ENCODE data around the gene TNC. TPM values are rescaled to one million over a fixed set of nuclear protein-coding genes. Genes with fewer than 3 reads are reported as not detected.

Gene TNC
- total RNA-seq, 4 donors from 2014 or later: 4.8 to 47.0 (median 17.3) TPM

DNA sequence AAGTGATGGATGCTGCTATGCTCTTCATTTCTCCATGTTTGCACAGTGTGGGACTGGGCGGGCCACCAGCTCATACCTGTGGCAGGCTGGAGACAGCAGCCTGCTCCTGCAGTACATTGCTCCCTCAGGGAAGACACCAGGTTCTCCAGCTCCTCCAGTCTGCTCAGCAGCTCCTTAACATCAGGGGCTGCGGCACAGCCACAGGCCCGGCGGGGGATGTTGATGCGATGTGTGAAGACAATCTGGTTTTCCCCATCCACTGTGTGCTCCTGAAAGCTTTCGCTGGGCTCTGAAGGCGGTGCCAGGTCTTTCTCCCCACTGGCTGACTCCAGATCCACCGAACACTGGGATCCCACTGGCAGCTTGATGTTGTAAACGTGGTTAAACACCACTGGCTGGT lies 27.5 kb downstream of the TNC start:
- DNase-seq (ENCODE audit: low spot score in 2 of 2): no peak
- WGBS, 2 donors: 82 to 95% methylated on average over 9 of the region's 9 CpGs
- intact Hi-C loops (cut with DNase I; ENCODE audit: low total_unique reads): no loop called here

DNA sequence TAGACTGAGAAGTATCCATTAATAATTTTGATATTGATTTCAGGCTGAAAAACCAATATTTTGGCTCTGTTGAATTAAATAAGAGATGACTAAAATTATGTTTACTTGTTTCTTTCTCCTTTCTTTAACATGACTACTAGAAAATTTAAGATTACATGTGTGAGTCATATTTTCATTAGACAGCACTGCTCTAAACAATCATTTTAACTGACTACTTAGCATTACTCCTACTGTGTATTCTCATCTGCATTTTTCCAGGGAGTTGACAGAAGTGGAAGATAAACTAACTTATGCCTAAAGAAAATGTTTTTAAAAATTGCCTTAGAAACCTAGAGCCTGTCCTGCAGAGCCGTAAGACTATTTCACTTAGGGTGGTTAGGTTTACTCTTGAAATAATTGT lies 29.1 kb downstream of the TNC start:
- H3K4me3 ChIP-seq (ENCODE audit: low read depth, poor library complexity, severe bottlenecking): no peak overlapping the region
- TF ChIP-seq POLR2A (IDR thresholded peaks at IDR 0.05): no peak
- intact Hi-C loops (cut with DNase I; ENCODE audit: low total_unique reads): no loop called here
- 95 to 98% methylated on average over 1 of the region's 1 CpG for WGBS, 2 donors
- no peak for DNase-seq (ENCODE audit: low spot score in 2 of 2)

More for the DNA sequence above, 27.5 kb downstream of the TNC start:
- no peak overlapping the region for H3K4me3 ChIP-seq (ENCODE audit: low read depth, poor library complexity, severe bottlenecking)
- TF ChIP-seq POLR2A (IDR thresholded peaks at IDR 0.05): no peak
- TF ChIP-seq, protein P1, sequence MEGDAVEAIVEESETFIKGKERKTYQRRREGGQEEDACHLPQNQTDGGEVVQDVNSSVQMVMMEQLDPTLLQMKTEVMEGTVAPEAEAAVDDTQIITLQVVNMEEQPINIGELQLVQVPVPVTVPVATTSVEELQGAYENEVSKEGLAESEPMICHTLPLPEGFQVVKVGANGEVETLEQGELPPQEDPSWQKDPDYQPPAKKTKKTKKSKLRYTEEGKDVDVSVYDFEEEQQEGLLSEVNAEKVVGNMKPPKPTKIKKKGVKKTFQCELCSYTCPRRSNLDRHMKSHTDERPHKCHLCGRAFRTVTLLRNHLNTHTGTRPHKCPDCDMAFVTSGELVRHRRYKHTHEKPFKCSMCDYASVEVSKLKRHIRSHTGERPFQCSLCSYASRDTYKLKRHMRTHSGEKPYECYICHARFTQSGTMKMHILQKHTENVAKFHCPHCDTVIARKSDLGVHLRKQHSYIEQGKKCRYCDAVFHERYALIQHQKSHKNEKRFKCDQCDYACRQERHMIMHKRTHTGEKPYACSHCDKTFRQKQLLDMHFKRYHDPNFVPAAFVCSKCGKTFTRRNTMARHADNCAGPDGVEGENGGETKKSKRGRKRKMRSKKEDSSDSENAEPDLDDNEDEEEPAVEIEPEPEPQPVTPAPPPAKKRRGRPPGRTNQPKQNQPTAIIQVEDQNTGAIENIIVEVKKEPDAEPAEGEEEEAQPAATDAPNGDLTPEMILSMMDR (IDR thresholded peaks at IDR 0.05): no peak

DNA sequence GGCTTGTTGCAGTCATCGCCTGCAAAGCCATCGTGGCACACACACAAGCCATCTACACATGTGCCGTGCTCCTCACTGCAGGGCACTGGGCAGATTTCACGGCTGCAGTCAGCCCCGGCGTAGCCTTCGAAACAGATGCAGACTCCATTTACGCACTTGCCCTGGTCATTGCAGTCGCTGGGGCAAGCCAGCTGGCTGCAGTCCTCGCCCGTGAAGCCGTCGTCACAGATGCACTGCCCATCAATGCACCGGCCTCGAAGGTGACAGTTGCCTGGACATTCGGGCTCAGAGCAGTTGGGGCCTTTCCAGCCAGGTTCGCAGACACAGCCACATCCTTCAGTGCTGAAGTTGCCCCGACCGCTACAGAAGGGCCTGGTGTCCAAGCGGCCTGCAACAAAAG lies 31.1 kb downstream of the TNC start:
- no peak for DNase-seq (ENCODE audit: low spot score in 2 of 2)
- 91% methylated on average over 18 to 20 of the region's 20 CpGs for WGBS, 2 donors
- no peak overlapping the region for H3K4me3 ChIP-seq (ENCODE audit: low read depth, poor library complexity, severe bottlenecking)
- intact Hi-C loops (cut with DNase I; ENCODE audit: low total_unique reads): no loop called here
- TF ChIP-seq, protein P1 (IDR thresholded peaks at IDR 0.05): no peak
- no peak for TF ChIP-seq POLR2A (IDR thresholded peaks at IDR 0.05)

DNA sequence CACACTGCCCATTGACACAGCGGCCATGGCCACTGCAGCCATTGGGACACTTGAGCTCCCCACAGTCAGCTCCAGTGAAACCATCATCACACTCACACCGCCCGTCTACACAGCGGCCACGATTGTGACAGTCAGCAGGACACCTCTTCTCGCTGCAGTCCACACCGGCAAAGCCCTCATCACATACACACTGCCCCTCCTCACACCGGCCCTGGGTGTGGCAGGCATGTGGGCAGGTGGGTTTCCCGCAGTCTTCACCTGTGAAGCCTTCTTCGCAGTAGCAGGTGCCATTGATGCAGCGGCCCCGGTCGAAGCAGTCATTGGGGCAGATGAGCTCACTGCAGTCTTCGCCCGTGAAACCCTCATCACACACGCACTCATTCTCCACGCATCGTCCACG lies 31.5 kb downstream of the TNC start:
- TF ChIP-seq, protein P1 (IDR thresholded peaks at IDR 0.05): no peak
- TF ChIP-seq POLR2A (IDR thresholded peaks at IDR 0.05): no peak
- H3K4me3 ChIP-seq (ENCODE audit: low read depth, poor library complexity, severe bottlenecking): no peak overlapping the region
- DNase-seq (ENCODE audit: low spot score in 2 of 2): no peak
- 93 to 98% methylated on average over 19 of the region's 19 CpGs for WGBS, 2 donors
- intact Hi-C loops (cut with DNase I; ENCODE audit: low total_unique reads): no loop called here

DNA sequence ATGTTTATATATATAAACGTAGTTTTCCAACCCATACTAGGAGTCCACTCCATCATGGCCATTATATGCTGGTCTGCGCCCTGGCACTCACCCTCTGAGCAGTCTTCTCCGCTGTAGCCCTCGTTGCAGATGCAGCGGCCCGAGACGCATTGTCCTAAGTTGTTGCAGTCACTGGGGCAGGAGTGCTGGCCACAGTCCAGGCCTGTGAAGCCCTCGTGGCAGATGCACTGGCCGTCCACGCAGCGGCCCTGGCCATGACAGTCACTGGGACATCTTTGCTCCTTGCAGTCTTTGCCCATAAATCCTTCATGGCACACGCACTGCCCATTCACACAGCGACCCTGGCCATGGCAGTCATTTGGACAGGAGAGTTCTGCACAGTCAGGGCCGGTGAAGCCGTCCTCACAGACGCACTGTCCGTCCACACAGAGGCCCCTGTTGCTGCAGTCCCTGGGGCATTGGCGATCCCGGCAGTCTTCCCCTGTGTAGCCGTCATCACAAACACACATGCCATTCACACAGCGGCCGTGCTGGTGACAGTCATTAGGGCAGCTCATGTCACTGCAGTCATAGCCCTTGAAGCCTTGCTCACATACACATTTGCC lies 32.1 kb downstream of the TNC start:
- intact Hi-C loops (cut with DNase I; ENCODE audit: low total_unique reads): no loop called here
- no peak overlapping the region for H3K4me3 ChIP-seq (ENCODE audit: low read depth, poor library complexity, severe bottlenecking)
- no peak for TF ChIP-seq POLR2A (IDR thresholded peaks at IDR 0.05)
- TF ChIP-seq, protein P1 (IDR thresholded peaks at IDR 0.05): no peak
- WGBS, 2 donors: 93 to 94% methylated on average over 21 to 22 of the region's 22 CpGs
- no peak for DNase-seq (ENCODE audit: low spot score in 2 of 2)

DNA sequence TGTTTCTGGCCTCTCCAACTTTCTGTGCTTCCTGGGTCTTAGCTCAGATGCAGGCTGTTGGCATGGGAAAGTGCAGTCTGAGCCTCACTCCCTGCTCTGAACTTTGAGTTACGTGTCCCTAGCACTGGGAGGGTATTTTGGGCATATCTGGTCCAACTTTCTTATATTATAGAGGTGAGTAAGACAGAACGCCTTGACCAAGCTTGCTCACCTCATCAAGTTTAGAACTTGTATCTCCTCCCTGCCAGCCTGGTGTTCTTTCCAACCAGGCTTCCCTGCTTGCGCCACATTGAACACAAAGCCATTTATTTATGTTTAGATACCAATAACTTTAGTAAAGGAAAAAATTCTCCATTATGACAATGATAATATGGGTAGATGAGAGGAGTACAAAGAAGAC lies 33.2 kb downstream of the TNC start:
- DNase-seq (ENCODE audit: low spot score in 2 of 2): no peak
- intact Hi-C loops (cut with DNase I; ENCODE audit: low total_unique reads): no loop called here
- H3K4me3 ChIP-seq (ENCODE audit: low read depth, poor library complexity, severe bottlenecking): no peak overlapping the region
- no peak for TF ChIP-seq POLR2A (IDR thresholded peaks at IDR 0.05)
- TF ChIP-seq, protein P1 (IDR thresholded peaks at IDR 0.05): no peak
- 57 to 65% methylated on average over 3 of the region's 3 CpGs for WGBS, 2 donors

Data from lower leg skin (tissue), 4 donors.